Prostate gland (tissue), 2 donors: ENCODE measurements around the gene CLEC9A. TPM values are rescaled to one million over a fixed set of nuclear protein-coding genes. Genes with fewer than 3 reads are reported as not detected.

Experiments used
- DNase-seq: peaks from one replicate; pipeline ENCODE4 v3.0.0-alpha.2; 2019; ENCODE audit warnings: low spot score
- H3K27ac ChIP-seq, 2 donors: fragments of 200-600 bp; sonication (generic); 2 replicates each; pipeline ENCODE4 v1.5.1; 2017 to 2019
- H3K27me3 ChIP-seq: fragments of 200-600 bp; sonication (generic); replicated peaks from 2 replicates; pipeline ENCODE4 v1.5.1; 2019; ENCODE audit not compliant: insufficient read depth
- H3K36me3 ChIP-seq, 2 donors: fragments of 200-600 bp; sonication (generic); 1 replicate in 1 of 2; 2 replicates in 1 of 2; pipeline versions ENCODE4 v1.5.1 to v1.8.1; 2017 to 2019
- H3K4me1 ChIP-seq: fragments of 200-600 bp; sonication (generic); replicated peaks from 2 replicates; pipeline ENCODE4 v1.5.1; 2019
- H3K4me3 ChIP-seq, 2 donors: fragments of 200-600 bp; sonication (generic); 2 replicates each; pipeline ENCODE4 v1.5.1; 2017 to 2019
- H3K9me3 ChIP-seq: fragments of 200-600 bp; sonication (generic); 2 replicates; pipeline ENCODE4 v1.5.1; 2017
- POLR2A ChIP-seq: fragments of 450-650 bp; IDR thresholded peaks from one replicate; pipeline ENCODE4 v1.6.1; 2016; ENCODE audit warnings: antibody characterized with exemption, mild to moderate bottlenecking
- POLR2AphosphoS5 ChIP-seq: sonication (generic); formaldehyde crosslinking; IDR thresholded peaks from one replicate; pipeline ENCODE4 v1.6.1; 2017; ENCODE audit warnings: antibody characterized with exemption
- WGBS: methylation state at CpG from one replicate; pipeline ENCODE4 v1.1.5; 2018; 5-methylcytosine and 5-hydroxymethylcytosine counted together
- intact Hi-C: fragments of 100-400 bp; cut with DNase I; formaldehyde crosslinking; loops from one replicate; pipeline ENCODE4 v1.14.2; 2022
- total RNA-seq, 2 donors: library from RNA; depleted of rRNA; stranded (reverse); fragments of >200 nt; gene quantifications; one replicate each; pipeline ENCODE4 v1.1.0, GENCODE V29; 2016
- TF ChIP-seq, protein P1 (sequence below), 4 experiments: fragments of 200-600 bp in 2 of 4; fragments of 450-650 bp in 2 of 4; sonication (generic) in 2 of 4; IDR thresholded peaks; 1 replicate in 3 of 4; 2 replicates in 1 of 4; pipeline ENCODE4 v1.5.1; 2016 to 2019; ENCODE audit warnings: antibody characterized with exemption in 4 of 4, mild to moderate bottlenecking in 2 of 4, moderate library complexity in 2 of 4

Gene CLEC9A
- total RNA-seq, 2 donors from 2014 or later, result 0.32 TPM; not detected in 1

DNA sequence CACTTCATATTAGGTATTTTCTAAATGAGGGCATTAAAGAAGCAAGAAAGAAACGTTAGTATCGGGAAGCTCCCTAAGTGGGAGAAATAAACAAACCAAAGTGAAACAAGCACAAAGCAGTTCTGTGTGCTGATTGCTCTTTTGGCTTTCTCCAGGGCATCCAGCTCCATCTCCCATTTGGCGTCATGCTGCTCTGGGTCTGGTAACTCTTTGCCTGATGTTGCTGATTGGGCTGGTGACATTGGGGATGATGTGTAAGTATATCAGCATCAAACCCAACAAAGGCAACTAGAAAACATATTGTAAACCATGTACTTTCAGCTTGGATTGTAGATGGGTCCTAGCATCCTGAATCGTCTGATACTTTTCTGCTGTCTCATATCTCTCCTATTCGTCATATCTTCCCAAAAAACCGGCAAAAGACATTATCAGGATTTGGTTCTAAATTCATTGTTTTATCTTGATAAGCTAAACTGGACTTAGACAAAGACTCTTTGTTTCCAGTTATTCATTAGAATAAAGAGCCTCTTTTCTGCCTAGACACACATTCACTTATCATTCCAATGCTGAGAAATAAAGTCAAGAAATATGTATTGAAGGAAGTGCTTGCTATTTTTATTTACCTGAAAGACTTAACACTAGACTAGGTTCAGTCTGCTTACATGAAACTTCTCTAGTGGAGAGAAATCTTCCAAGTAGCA is 17.7 kb upstream of the CLEC9A start:
- no peak overlapping the region for H3K27ac ChIP-seq
- no peak for DNase-seq

DNA sequence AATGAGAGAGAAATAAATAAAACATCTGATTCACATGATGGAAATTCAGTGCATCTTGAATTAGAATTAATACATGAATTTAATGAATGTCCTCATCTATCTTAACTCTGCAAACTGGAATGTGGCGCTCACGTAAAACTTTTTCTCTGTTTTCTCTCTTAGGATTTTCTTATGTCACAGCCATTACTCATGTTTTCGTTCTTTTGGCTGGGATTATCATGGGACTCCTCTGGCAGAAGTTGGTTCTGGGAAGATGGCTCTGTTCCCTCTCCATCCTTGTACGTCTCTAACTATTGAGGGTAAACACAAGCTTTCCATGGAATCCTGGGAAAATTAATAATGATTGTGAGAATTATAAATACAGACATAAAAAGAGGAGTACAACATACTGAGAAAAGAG is 15.0 kb upstream of the CLEC9A start:
- H3K4me1 ChIP-seq, result no peaks in the 10 kb centered on the region
- TF ChIP-seq POLR2AphosphoS5 (no peak), POLR2A (no peak)
- TF ChIP-seq, protein P1, sequence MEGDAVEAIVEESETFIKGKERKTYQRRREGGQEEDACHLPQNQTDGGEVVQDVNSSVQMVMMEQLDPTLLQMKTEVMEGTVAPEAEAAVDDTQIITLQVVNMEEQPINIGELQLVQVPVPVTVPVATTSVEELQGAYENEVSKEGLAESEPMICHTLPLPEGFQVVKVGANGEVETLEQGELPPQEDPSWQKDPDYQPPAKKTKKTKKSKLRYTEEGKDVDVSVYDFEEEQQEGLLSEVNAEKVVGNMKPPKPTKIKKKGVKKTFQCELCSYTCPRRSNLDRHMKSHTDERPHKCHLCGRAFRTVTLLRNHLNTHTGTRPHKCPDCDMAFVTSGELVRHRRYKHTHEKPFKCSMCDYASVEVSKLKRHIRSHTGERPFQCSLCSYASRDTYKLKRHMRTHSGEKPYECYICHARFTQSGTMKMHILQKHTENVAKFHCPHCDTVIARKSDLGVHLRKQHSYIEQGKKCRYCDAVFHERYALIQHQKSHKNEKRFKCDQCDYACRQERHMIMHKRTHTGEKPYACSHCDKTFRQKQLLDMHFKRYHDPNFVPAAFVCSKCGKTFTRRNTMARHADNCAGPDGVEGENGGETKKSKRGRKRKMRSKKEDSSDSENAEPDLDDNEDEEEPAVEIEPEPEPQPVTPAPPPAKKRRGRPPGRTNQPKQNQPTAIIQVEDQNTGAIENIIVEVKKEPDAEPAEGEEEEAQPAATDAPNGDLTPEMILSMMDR (IDR thresholded peaks at IDR 0.05), result no peak
- H3K27ac ChIP-seq, result no peak overlapping the region
- H3K4me3 ChIP-seq, result no peak overlapping the region
- 80% methylated on average over 4 of the region's 4 CpGs for WGBS
- no peaks in the 10 kb centered on the region for H3K36me3 ChIP-seq
- no peaks in the 10 kb centered on the region for H3K27me3 ChIP-seq
- H3K9me3 ChIP-seq, result no peaks in the 10 kb centered on the region
- no peak for DNase-seq
- intact Hi-C loops, result no loop called here

More for the DNA sequence above, 17.7 kb upstream of the CLEC9A start:
- no peak overlapping the region for H3K4me3 ChIP-seq
- H3K9me3 ChIP-seq, result no peaks in the 10 kb centered on the region
- 64% methylated on average over 6 of the region's 6 CpGs for WGBS
- intact Hi-C loops, result no loop called here
- no peaks in the 10 kb centered on the region for H3K27me3 ChIP-seq
- TF ChIP-seq POLR2A, result no peak
- no peak for TF ChIP-seq POLR2AphosphoS5
- TF ChIP-seq, protein P1 (IDR thresholded peaks at IDR 0.05), result no peak
- H3K4me1 ChIP-seq, result no peaks in the 10 kb centered on the region
- no peaks in the 10 kb centered on the region for H3K36me3 ChIP-seq

DNA sequence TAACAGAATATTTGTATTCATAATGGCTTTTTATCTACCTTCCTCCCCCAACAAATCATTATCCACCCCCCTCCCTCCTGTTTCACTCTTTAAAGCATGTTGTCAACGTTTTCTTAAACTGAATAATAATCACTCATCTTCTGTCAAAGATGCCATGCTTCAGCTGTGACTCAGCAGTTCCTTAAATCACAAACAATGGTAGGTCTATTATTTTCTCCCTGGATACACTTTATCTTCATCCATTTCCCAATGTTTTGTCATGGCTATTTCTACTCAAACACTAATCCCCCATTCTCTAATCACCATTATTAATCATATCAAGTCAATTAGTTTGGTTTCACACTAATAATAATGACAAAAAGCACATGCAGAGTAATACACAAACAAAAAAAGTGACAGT is 13.6 kb upstream of the CLEC9A start:
- intact Hi-C loops, result no loop called here
- H3K4me1 ChIP-seq, result no peaks in the 10 kb centered on the region
- TF ChIP-seq POLR2A (no peak), POLR2AphosphoS5 (no peak)
- TF ChIP-seq, protein P1 (IDR thresholded peaks at IDR 0.05), result no peak
- no peak for DNase-seq
- no peaks in the 10 kb centered on the region for H3K27me3 ChIP-seq
- no peak overlapping the region for H3K27ac ChIP-seq
- H3K9me3 ChIP-seq, result no peaks in the 10 kb centered on the region
- no peak overlapping the region for H3K4me3 ChIP-seq
- WGBS, result 15% methylated on average over 1 of the region's 1 CpG
- no peaks in the 10 kb centered on the region for H3K36me3 ChIP-seq

GRCh38 chr12:10018386-10018785 is 12.1 kb upstream of the CLEC9A start:
- TF ChIP-seq POLR2AphosphoS5, result peak; percentile 57
- TF ChIP-seq, protein P1 (IDR thresholded peaks at IDR 0.05), result no peak
- TF ChIP-seq POLR2A, result no peak
- H3K36me3 ChIP-seq, result no peaks in the 10 kb centered on the region
- intact Hi-C loops, result no loop called here
- no peak overlapping the region for H3K27ac ChIP-seq
- WGBS, result 36% methylated on average over 5 of the region's 5 CpGs
- no peaks in the 10 kb centered on the region for H3K9me3 ChIP-seq
- H3K4me1 ChIP-seq, result no peaks in the 10 kb centered on the region
- H3K4me3 ChIP-seq, result no peak overlapping the region
- H3K27me3 ChIP-seq, result no peaks in the 10 kb centered on the region
- peak; percentile 15 for DNase-seq

DNA sequence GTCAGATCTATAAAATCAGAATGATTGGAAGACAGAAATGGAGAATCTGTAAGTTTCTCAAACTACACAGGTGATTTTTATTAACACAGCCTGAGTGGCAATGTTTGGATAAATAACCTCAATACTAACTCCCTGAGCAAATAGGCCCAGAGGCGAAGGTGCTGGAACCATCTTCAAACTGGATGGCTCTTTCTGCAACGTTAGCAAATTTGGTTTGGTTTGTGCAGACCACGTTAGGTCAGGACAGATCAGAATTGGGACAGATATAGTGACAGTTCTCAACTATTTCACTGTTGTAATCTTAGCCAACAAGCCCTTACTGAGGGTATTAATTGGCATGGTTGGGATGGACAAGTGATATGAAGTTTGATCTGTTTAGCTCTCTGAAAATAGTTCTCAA is 9.1 kb upstream of the CLEC9A start:
- H3K27me3 ChIP-seq, result no peaks in the 10 kb centered on the region
- WGBS, result 81% methylated on average over 3 of the region's 3 CpGs
- no peaks in the 10 kb centered on the region for H3K4me1 ChIP-seq
- TF ChIP-seq POLR2AphosphoS5 (no peak), POLR2A (no peak)
- TF ChIP-seq, protein P1 (IDR thresholded peaks at IDR 0.05), result no peak
- DNase-seq, result no peak
- intact Hi-C loops, result no loop called here
- H3K36me3 ChIP-seq, result no peaks in the 10 kb centered on the region
- no peak overlapping the region for H3K4me3 ChIP-seq
- no peak overlapping the region for H3K27ac ChIP-seq
- no peaks in the 10 kb centered on the region for H3K9me3 ChIP-seq
